DOHH2 (cell line): Measurements from ENCODE around the gene EXOC3L1.

Experiments
- H3F3A ChIP-seq: fragments of 200-600 bp; sonication (generic), shearing (Covaris generic); 2 replicates; pipeline ENCODE4 v1.6.0; 2016; ENCODE audit warnings: antibody characterized with exemption, mild to moderate bottlenecking; ENCODE audit not compliant: control insufficient read depth, insufficient read depth
- H3K27ac ChIP-seq: fragments of 200-600 bp; sonication (generic); 2 replicates; pipeline ENCODE4 v1.5.1; 2014; ENCODE audit warnings: low read depth, mild to moderate bottlenecking, low read length, moderate library complexity
- H3K27me3 ChIP-seq: fragments of 200-600 bp; sonication (generic); 2 replicates; pipeline ENCODE4 v1.6.1; 2014; ENCODE audit warnings: mild to moderate bottlenecking, low read length, mixed read lengths; ENCODE audit not compliant: control insufficient read depth
- H3K36me3 ChIP-seq: fragments of 200-600 bp; sonication (generic); 2 replicates; pipeline ENCODE4 v1.6.1; 2014; ENCODE audit warnings: mild to moderate bottlenecking, low read length, moderate library complexity, mixed read lengths; ENCODE audit not compliant: control insufficient read depth
- H3K4me1 ChIP-seq: fragments of 200-600 bp; sonication (generic); 2 replicates; pipeline ENCODE4 v1.6.1; 2014; ENCODE audit warnings: mild to moderate bottlenecking, low read length, mixed read lengths; ENCODE audit not compliant: control insufficient read depth
- H3K4me2 ChIP-seq: fragments of 200-600 bp; sonication (generic); 2 replicates; pipeline ENCODE4 v1.6.0; 2014; ENCODE audit warnings: mild to moderate bottlenecking, low read length, moderate library complexity
- H3K4me3 ChIP-seq: fragments of 200-600 bp; sonication (generic); 2 replicates; pipeline ENCODE4 v1.5.1; 2014; ENCODE audit warnings: mild to moderate bottlenecking, low read length, mixed read lengths
- H3K79me2 ChIP-seq: fragments of 200-600 bp; sonication (generic); 2 replicates; pipeline ENCODE4 v1.6.1; 2014; ENCODE audit warnings: mild to moderate bottlenecking, low read length, mixed read lengths; ENCODE audit not compliant: control insufficient read depth
- H3K9me2 ChIP-seq: fragments of 200-600 bp; sonication (generic); replicated peaks from 2 replicates; pipeline ENCODE4 v1.6.1; 2014; ENCODE audit warnings: mild to moderate bottlenecking, low read length, mixed read lengths; ENCODE audit not compliant: control insufficient read depth
- H3K9me3 ChIP-seq: fragments of 200-600 bp; sonication (generic); 2 replicates; pipeline ENCODE4 v1.6.1; 2014; ENCODE audit warnings: antibody characterized with exemption, low read length, mixed read lengths; ENCODE audit not compliant: control insufficient read depth, insufficient read depth
- H4K20me1 ChIP-seq: fragments of 200-600 bp; sonication (generic); 2 replicates; pipeline ENCODE4 v1.6.0; 2014; ENCODE audit warnings: low read depth, mild to moderate bottlenecking, antibody characterized with exemption, low read length, moderate library complexity; ENCODE audit not compliant: control insufficient read depth, insufficient read depth
- CTCF ChIP-seq: fragments of 200-600 bp; sonication (generic); IDR thresholded peaks from one replicate; pipeline ENCODE4 v1.5.1; 2014; ENCODE audit warnings: antibody characterized with exemption, mild to moderate bottlenecking, low read depth, low read length; ENCODE audit not compliant: poor library complexity, severe bottlenecking
- EZH2phosphoT487 ChIP-seq: fragments of 200-600 bp; sonication (generic); IDR thresholded peaks from 2 replicates; pipeline ENCODE4 v1.6.1; 2017; ENCODE audit warnings: borderline replicate concordance, mild to moderate bottlenecking, antibody characterized with exemption, low read length, moderate library complexity, mixed read lengths

Gene EXOC3L1

DNA sequence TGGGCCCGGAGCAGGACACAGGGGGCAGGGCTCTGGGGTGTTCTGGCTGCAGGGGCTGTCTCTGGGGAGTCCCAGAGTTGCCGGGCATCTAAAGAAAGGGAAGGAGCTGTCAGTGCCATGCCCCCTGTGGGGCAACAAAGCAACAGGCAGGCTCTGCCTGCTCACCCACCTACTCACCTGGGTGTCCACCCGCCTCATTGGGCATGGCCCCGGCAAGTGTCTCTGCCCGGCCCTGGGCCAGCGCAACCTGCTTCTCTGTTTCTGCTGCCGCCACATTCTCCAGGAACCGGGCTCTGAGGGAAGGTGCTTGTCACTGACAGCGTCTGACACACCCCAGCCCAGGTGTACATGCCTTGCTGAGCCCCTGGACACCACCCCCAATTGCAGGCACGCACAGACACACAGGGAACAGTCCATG, 44.3 kb upstream of the EXOC3L1 start:
- Histone ChIP-seq H4K20me1 (peaks cover 5% of the 10 kb centered on the region; the same call in 1 of the 2 replicates), H3K9me3 (no peaks in the 10 kb centered on the region), H3K4me2 (no peak overlapping the region), H3K79me2 (no peaks in the 10 kb centered on the region), H3K27me3 (no peaks in the 10 kb centered on the region), H3K9me2 (no peaks in the 10 kb centered on the region), H3F3A (no peaks in the 10 kb centered on the region), H3K4me3 (no peak overlapping the region), H3K27ac (no peak overlapping the region), H3K4me1 (peaks cover 5% of the 10 kb centered on the region), H3K36me3 (peaks cover 37% of the 10 kb centered on the region)
- TF ChIP-seq CTCF (no peak), EZH2phosphoT487 (no peak)

DNA sequence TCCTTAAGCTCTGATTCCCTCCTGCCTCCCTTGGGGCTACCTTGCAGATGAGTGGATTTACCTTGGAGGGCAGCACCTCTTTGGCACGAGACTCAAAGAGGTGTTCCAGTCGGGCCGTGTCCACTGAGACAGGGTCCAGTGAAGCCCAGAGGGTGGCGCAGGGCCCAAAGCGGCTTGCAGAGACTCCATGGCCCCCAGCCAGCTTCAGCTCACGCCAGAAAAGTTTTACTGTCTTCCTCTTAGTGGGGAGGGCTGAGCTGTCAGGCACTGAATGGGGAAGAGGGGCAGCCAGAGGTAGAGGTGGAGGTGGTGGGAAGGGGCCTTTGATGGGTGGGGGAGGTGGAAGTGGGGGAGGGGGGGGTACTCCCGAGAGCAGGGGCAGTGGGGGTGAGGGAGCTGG, 43.7 kb upstream of the EXOC3L1 start:
- no peak overlapping the region for H3K4me2 ChIP-seq
- peaks cover 5% of the 10 kb centered on the region; the same call in 1 of the 2 replicates for H4K20me1 ChIP-seq
- no peaks in the 10 kb centered on the region for H3K9me2 ChIP-seq
- no peaks in the 10 kb centered on the region for H3K27me3 ChIP-seq
- no peaks in the 10 kb centered on the region for H3F3A ChIP-seq
- H3K36me3 ChIP-seq = peaks cover 43% of the 10 kb centered on the region
- peaks cover 5% of the 10 kb centered on the region for H3K4me1 ChIP-seq
- no peaks in the 10 kb centered on the region; the same call in 1 of the 2 replicates for H3K79me2 ChIP-seq
- no peak overlapping the region for H3K27ac ChIP-seq
- no peak for TF ChIP-seq CTCF
- TF ChIP-seq EZH2phosphoT487 = no peak
- no peak overlapping the region for H3K4me3 ChIP-seq
- no peaks in the 10 kb centered on the region for H3K9me3 ChIP-seq

- Histone ChIP-seq H3K27ac (no peak overlapping the region), H4K20me1 (peaks cover 2% of the 10 kb centered on the region; the same call in 1 of the 2 replicates), H3K79me2 (peaks cover 21% of the 10 kb centered on the region), H3K9me3 (no peaks in the 10 kb centered on the region), H3K27me3 (no peaks in the 10 kb centered on the region), H3K4me3 (no peak overlapping the region), H3F3A (no peaks in the 10 kb centered on the region), H3K4me1 (peaks cover 16% of the 10 kb centered on the region), H3K9me2 (no peaks in the 10 kb centered on the region), H3K36me3 (peaks cover 41% of the 10 kb centered on the region), H3K4me2 (no peak overlapping the region)
- TF ChIP-seq EZH2phosphoT487 (no peak), CTCF (no peak)
Observed at GRCh38 chr16:67230809-67231660, 41.1 kb upstream of the EXOC3L1 start.
